Mesodermal cell (in vitro differentiated cells): Measurements from ENCODE around the gene ABI3. TPM values are rescaled to one million over a fixed set of nuclear protein-coding genes. Genes with fewer than 3 reads are reported as not detected.
"Not testable (repeated sequence)": the region's sequence is repeated elsewhere in the genome, so short reads cannot be mapped to it uniquely, and the experiment has no call there.

ENCODE experiments used
- H3K27ac ChIP-seq: 2 replicates; pipeline ENCODE4 v1.7.0; 2013; ENCODE audit warnings: mild to moderate bottlenecking, low read depth, low read length, moderate library complexity; ENCODE audit not compliant: severe bottlenecking
- H3K36me3 ChIP-seq: 2 replicates; pipeline ENCODE4 v1.7.1; 2013; ENCODE audit warnings: mild to moderate bottlenecking, low read length, moderate library complexity; ENCODE audit not compliant: control insufficient read depth, insufficient read depth
- H3K4me1 ChIP-seq: one replicate; pipeline ENCODE4 v1.7.1; 2013; ENCODE audit warnings: mild to moderate bottlenecking, low read length; ENCODE audit not compliant: insufficient read depth, control insufficient read depth, poor library complexity, severe bottlenecking
- H3K4me3 ChIP-seq: 2 replicates; pipeline ENCODE4 v1.7.0; 2013; ENCODE audit warnings: low read length, control low read depth, mild to moderate bottlenecking; ENCODE audit not compliant: insufficient read depth, poor library complexity, severe bottlenecking; ENCODE audit errors: extremely low read depth
- H3K9me3 ChIP-seq: 2 replicates; pipeline ENCODE4 v1.7.1; 2013; ENCODE audit warnings: mild to moderate bottlenecking, low read length, moderate library complexity; ENCODE audit not compliant: control insufficient read depth
- WGBS, 2 experiments: methylation state at CpG; one replicate each; pipeline ENCODE4 v1.1.5; 2013; ENCODE audit warnings: missing lambda C conversion rate in 2 of 2; ENCODE audit not compliant: insufficient coverage in 2 of 2; 5-methylcytosine and 5-hydroxymethylcytosine counted together
- polyA plus RNA-seq, 2 experiments: library from polyadenylated mRNA; stranded (reverse); fragments of 50-300 nt; gene quantifications; one replicate each; pipeline ENCODE4 v1.2.3, GENCODE V29; 2013

Gene ABI3
- 13.7 TPM for polyA plus RNA-seq (2013, experiment 1 of 2)
- 10.1 TPM for polyA plus RNA-seq (2013, experiment 2 of 2)

GRCh38 chr17:49210158-49211029 is at the start of gene ABI3, which contains the start of gene GNGT2:
Gene ABI3 (plus strand): TSS chr17:49210707. CDS start chr17:49210725, 18 bp downstream.
Gene GNGT2 (minus strand): TSS chr17:49210574. CDS start chr17:49207422, 3,152 bp downstream.
- WGBS, 2 experiments, result 49 to 50% methylated on average over 17 to 18 of the region's 22 CpGs
- no peaks in the 10 kb centered on the region for H3K9me3 ChIP-seq
- peaks cover 16% of the 10 kb centered on the region for H3K4me1 ChIP-seq
- peak within 1 kb of the TSS; percentile 64 for H3K27ac ChIP-seq
- H3K36me3 ChIP-seq, result peaks cover 3% of the 10 kb centered on the region
- peak within 1 kb of the TSS; percentile 37 for H3K4me3 ChIP-seq

DNA sequence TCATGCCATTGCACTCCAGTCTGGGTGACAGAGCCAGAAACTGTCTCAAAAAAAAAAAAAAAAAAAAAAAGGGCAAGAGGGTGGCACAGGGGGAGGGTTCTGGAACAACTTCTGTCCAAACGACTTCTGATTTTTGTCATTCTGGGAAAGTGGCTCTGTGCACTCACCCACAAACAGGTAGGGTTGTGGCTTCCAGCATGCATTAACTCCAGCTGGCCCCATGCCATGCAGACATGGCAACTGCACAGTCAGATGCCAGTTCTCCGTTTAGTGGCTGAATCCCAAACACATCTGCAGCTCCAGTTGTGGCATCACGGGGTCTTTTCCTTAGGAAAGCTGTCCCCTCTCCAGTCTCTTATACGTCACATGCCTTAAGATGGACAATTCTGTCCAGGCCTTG is 47.6 kb upstream of the ABI3 start:
- no peaks in the 10 kb centered on the region for H3K9me3 ChIP-seq
- peaks cover 16% of the 10 kb centered on the region for H3K4me1 ChIP-seq
- no peak overlapping the region for H3K27ac ChIP-seq
- H3K36me3 ChIP-seq, result no peaks in the 10 kb centered on the region
- no peak overlapping the region for H3K4me3 ChIP-seq
- WGBS, 2 experiments, result 89 to 92% methylated on average over 4 of the region's 4 CpGs

DNA sequence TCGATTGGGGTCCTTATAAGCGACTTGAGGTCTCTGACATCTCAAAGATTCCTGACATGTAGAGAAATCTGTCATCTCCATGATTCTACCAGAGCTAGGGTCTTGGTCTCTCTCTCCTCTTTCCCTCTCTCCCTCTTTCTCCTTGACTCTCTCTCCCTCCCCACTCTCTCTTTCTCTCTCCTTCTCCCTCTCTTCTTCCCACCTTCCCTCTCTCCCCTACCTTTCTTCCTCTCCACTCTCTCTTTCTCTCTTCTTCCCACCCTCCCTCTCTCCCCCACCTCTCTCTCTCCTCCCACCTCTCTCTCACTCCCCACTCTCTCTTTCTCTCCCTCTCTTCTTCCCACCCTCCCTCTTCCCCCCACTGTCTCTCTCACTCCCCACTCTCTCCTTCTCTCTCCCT is 45.4 kb upstream of the ABI3 start:
- peaks cover 3% of the 10 kb centered on the region for H3K4me1 ChIP-seq
- H3K36me3 ChIP-seq, result no peaks in the 10 kb centered on the region
- no peaks in the 10 kb centered on the region for H3K9me3 ChIP-seq
- no peak overlapping the region for H3K4me3 ChIP-seq
- 88 to 90% methylated on average over 2 of the region's 2 CpGs for WGBS, 2 experiments
- H3K27ac ChIP-seq, result no peak overlapping the region

DNA sequence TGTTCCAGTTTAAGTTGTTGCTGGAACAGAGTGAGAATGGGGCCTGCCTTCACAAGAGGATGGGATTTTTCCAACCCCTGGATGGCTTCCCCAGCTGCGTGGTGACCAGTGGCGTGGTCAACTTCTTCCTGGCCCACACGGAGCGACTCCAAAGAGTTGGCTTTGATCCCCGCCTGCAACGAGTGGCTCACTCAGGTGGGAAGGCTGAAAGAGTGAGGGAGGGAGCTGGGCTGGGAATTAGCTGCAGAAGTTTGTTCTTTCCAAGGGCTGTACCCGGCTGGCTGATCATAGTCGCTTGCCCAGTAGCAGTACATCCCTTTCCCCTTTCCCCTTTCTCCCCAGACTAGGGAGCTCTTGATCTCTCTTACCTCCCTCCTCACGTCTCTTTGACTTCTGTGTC is 41.8 kb upstream of the ABI3 start:
- no peaks in the 10 kb centered on the region for H3K4me1 ChIP-seq
- 74 to 76% methylated on average over 5 to 7 of the region's 9 CpGs for WGBS, 2 experiments
- H3K36me3 ChIP-seq, result no peaks in the 10 kb centered on the region
- no peak overlapping the region for H3K4me3 ChIP-seq
- H3K9me3 ChIP-seq, result no peaks in the 10 kb centered on the region
- no peak overlapping the region for H3K27ac ChIP-seq

DNA sequence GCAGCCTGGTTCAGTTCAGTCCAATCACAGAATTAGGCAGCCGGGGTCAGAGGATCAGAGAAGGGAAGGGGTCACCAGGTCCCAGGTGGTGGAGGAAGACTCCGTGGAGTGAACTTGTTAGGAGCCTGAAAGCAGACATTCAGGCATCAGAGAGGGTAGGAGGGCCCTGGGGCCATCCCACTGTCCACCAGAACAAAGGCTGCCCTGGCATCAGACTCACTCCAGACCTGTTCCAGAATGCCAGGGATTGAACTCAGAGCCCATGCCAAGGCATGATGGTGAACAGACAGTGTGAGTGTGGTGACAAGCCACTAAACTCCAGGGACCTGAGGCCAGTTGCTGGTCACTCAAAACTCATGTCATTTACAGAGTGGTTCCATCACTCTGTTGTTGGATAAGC is 40.3 kb upstream of the ABI3 start:
- 80 to 93% methylated on average over 2 of the region's 2 CpGs for WGBS, 2 experiments
- Histone ChIP-seq H3K4me3 (no peak overlapping the region), H3K9me3 (peaks cover under 1% of the 10 kb centered on the region), H3K4me1 (no peaks in the 10 kb centered on the region), H3K36me3 (no peaks in the 10 kb centered on the region), H3K27ac (no peak overlapping the region)

DNA sequence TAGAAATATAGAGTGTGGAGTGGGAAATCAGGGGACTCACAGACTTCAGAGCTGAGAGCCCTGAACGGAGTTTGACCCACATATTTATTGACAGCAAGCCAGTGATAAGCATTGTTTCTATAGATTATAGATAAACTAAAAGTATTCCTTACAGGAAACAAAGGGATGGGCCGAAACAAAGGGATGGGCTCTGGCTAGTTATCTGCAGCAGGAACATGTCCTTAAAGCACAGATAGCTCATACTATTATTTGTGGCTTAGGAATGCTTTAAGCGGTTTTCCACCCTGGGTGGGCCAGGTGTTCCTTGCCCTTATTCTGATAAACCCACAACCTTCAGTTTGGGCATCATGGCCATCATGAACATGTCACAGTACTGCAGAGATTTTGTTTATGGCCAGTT is 39.8 kb upstream of the ABI3 start:
- H3K36me3 ChIP-seq, H3K4me3 ChIP-seq, H3K4me1 ChIP-seq, H3K9me3 ChIP-seq, H3K27ac ChIP-seq: not testable (repeated sequence)
- 100% methylated on average over 1 of the region's 3 CpGs; no CpG with 5 or more reads in 1 of the 2 experiments for WGBS, 2 experiments

- not testable (repeated sequence) for H3K4me3 ChIP-seq, H3K36me3 ChIP-seq, H3K27ac ChIP-seq, H3K4me1 ChIP-seq
- WGBS, 2 experiments, result 83 to 87% methylated on average over 4 to 9 of the region's 11 CpGs
- peaks cover 23% of the 10 kb centered on the region for H3K9me3 ChIP-seq
These were observed 34.5 kb upstream of the ABI3 start for GRCh38 chr17:49175978-49176377.

- Histone ChIP-seq H3K27ac (no peak overlapping the region), H3K4me1 (no peaks in the 10 kb centered on the region), H3K9me3 (peaks cover 43% of the 10 kb centered on the region), H3K36me3 (no peaks in the 10 kb centered on the region), H3K4me3 (no peak overlapping the region)
- WGBS, 2 experiments, result 40% methylated on average over 4 of the region's 5 CpGs; no CpG with 5 or more reads in 1 of the 2 experiments
These were observed 30.2 kb upstream of the ABI3 start for GRCh38 chr17:49180303-49180702.

DNA sequence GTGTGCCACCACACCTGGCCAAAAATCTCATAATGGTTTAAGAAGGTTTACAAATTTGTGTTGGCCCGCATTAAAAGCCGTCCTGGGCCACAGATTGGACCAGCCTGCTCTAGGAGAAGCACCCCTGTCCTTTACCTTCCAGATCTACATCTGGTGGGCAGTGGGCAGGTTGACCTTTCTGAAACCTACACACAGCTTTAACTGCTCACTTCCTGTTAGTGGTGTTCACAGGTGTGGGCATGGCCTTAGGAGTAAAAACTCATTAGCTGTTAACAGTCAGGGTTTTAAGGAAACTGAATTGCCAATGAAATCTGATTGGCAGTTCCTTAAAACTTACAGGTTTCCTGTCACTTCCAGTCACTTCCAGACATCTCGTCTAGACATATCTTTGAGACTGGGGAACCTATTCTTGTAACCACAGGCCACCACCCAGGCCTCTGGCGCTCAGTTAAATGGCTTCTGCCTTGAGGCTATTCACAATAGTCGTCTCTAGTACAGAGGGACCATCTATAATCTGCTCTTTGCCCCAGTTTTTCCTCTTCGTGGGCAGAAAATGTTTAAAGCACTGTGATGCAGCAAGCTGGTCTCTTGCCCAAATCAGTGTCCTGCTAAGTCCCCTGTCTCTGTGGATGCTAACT is 29.4 kb upstream of the ABI3 start:
- Histone ChIP-seq H3K36me3 (no peaks in the 10 kb centered on the region), H3K9me3 (peaks cover 42% of the 10 kb centered on the region), H3K27ac (no peak overlapping the region), H3K4me3 (no peak overlapping the region), H3K4me1 (no peaks in the 10 kb centered on the region)
- WGBS, 2 experiments, result 85 to 86% methylated on average over 4 to 6 of the region's 6 CpGs

GRCh38 chr17:49183341-49183740 is 27.2 kb upstream of the ABI3 start:
- H3K9me3 ChIP-seq, result peaks cover 29% of the 10 kb centered on the region
- H3K4me1 ChIP-seq, result no peaks in the 10 kb centered on the region
- H3K4me3 ChIP-seq, result no peak overlapping the region
- H3K27ac ChIP-seq, result no peak overlapping the region
- 74 to 82% methylated on average over 4 to 5 of the region's 5 CpGs for WGBS, 2 experiments
- no peaks in the 10 kb centered on the region for H3K36me3 ChIP-seq

DNA sequence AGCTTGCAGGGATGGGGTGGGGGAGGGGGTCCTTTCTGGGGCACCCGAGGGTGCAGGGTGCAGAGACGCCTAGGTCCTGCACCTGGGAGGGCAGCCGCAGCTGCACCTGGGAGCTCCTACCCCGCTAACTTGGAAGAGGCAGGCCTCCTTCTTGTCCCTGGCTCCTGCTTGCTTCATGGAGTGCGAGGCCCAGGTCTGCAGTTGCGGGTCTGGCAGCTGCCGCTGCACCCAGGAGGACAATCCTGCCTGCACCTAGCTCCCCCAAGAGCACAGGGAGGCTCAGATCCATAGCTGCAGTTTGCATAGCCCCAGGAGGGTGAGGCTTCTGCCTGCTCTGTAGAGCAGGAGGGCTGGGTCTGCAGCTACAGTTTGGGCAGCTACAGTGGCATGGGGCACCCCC is 26.7 kb upstream of the ABI3 start:
- 91 to 95% methylated on average over 5 to 7 of the region's 7 CpGs for WGBS, 2 experiments
- Histone ChIP-seq H3K9me3 (peaks cover 29% of the 10 kb centered on the region), H3K27ac (no peak overlapping the region)

More for the DNA sequence above, 26.7 kb upstream of the ABI3 start:
- Histone ChIP-seq H3K36me3 (no peaks in the 10 kb centered on the region), H3K4me3 (no peak overlapping the region), H3K4me1 (no peaks in the 10 kb centered on the region)
